Smooth muscle cell (in vitro differentiated cells): ENCODE results near the gene PGM2L1. TPM values are rescaled to one million over a fixed set of nuclear protein-coding genes. Genes with fewer than 3 reads are reported as not detected.
"Not testable (repeated sequence)": the region's sequence is repeated elsewhere in the genome, so short reads cannot be mapped to it uniquely, and the experiment has no call there.

Experiments used
- DNase-seq: peaks from one replicate; lab custom pipeline; 2025; ENCODE audit not compliant: unreplicated experiment; lab: John Stamatoyannopoulos, UW
- H2AFZ ChIP-seq: fragments of 200-600 bp; sonication (generic); 2 replicates; pipeline ENCODE4 v1.6.0; 2016; ENCODE audit warnings: antibody characterized with exemption, low read depth, mild to moderate bottlenecking
- H3F3A ChIP-seq: fragments of 200-600 bp; sonication (generic); 2 replicates; pipeline ENCODE4 v1.6.0; 2017; ENCODE audit warnings: antibody characterized with exemption, low read depth
- H3K27ac ChIP-seq: fragments of 200-600 bp; sonication (generic); 2 replicates; pipeline ENCODE4 v1.5.1; 2016; ENCODE audit warnings: low read depth, mild to moderate bottlenecking
- H3K27me3 ChIP-seq: fragments of 200-600 bp; sonication (generic); 2 replicates; pipeline ENCODE4 v1.6.1; 2016; ENCODE audit warnings: low read depth, mild to moderate bottlenecking
- H3K36me3 ChIP-seq: fragments of 200-600 bp; sonication (generic); 2 replicates; pipeline ENCODE4 v1.5.1; 2016; ENCODE audit warnings: low read depth
- H3K4me1 ChIP-seq: fragments of 200-600 bp; sonication (generic); 2 replicates; pipeline ENCODE4 v1.5.1; 2016; ENCODE audit warnings: low read depth
- H3K4me2 ChIP-seq: fragments of 200-600 bp; sonication (generic); 2 replicates; pipeline ENCODE4 v1.6.0; 2016; ENCODE audit warnings: mild to moderate bottlenecking
- H3K4me3 ChIP-seq: fragments of 200-600 bp; sonication (generic); 2 replicates; pipeline ENCODE4 v1.5.1; 2016; ENCODE audit warnings: mild to moderate bottlenecking
- H3K79me2 ChIP-seq: fragments of 200-600 bp; sonication (generic); 2 replicates; pipeline ENCODE4 v1.6.0; 2016; ENCODE audit warnings: low read depth, mild to moderate bottlenecking
- H3K9ac ChIP-seq: fragments of 200-600 bp; sonication (generic); 2 replicates; pipeline ENCODE4 v1.6.0; 2016; ENCODE audit warnings: low read depth
- H3K9me3 ChIP-seq: fragments of 200-600 bp; sonication (generic); replicated peaks from 2 replicates; pipeline ENCODE4 v1.5.1; 2016; ENCODE audit warnings: low read depth
- H4K20me1 ChIP-seq: fragments of 200-600 bp; sonication (generic); 2 replicates; pipeline ENCODE4 v1.6.0; 2016; ENCODE audit warnings: low read depth
- WGBS: methylation state at CpG from one replicate; pipeline ENCODE4 v1.1.7; 2016; ENCODE audit warnings: low lambda C conversion rate; 5-methylcytosine and 5-hydroxymethylcytosine counted together
- polyA plus RNA-seq: library from polyadenylated mRNA; unstranded; fragments of >200 nt; fragmentation: Nextera tagmentation; extraction: Ambion mirVana; gene quantifications from 2 replicates; pipeline ENCODE4 v1.2.1, GENCODE V29; 2016
- total RNA-seq: library from RNA; depleted of rRNA; stranded (reverse); fragments of >200 nt; gene quantifications from 2 replicates; pipeline ENCODE4 v1.2.3, GENCODE V29; 2014
- TF ChIP-seq, protein P1 (sequence below): fragments of 200-600 bp; sonication (generic); IDR thresholded peaks from 2 replicates; pipeline ENCODE4 v1.5.1; 2017; ENCODE audit warnings: borderline replicate concordance, mild to moderate bottlenecking, antibody characterized with exemption; ENCODE audit not compliant: insufficient read depth, poor library complexity, severe bottlenecking

PGM2L1 gene
- total and polyA plus RNA-seq, 2 experiments from 2014 or later = 6.7 to 17.5 TPM

DNA sequence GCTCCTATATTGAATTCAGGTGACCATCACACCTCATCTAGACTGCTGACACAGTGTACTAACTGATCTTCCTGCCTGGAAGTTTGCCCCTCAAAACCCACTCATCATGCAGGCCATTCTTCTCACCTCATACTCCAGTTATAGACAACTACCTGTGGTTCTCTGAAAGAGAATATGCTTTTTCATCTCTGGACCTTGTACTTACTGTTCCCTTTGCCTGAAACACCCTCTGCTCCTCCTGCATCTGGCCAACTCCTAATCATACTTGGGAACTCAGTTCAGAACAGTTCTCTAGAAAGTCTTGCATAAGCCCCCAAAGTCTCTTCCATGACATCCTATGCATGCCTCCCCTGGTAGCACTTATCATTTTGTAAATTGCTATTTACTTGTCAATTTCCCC is 58.6 kb downstream of the PGM2L1 start:
- Histone ChIP-seq H3K36me3 (peaks cover 26% of the 10 kb centered on the region), H3K27me3 (no peaks in the 10 kb centered on the region), H3K4me3 (no peak overlapping the region), H4K20me1 (no peaks in the 10 kb centered on the region), H3F3A (no peaks in the 10 kb centered on the region), H3K4me1 (no peaks in the 10 kb centered on the region), H2AFZ (no peak overlapping the region), H3K9ac (no peak overlapping the region), H3K79me2 (no peaks in the 10 kb centered on the region), H3K4me2 (no peak overlapping the region), H3K9me3 (no peaks in the 10 kb centered on the region), H3K27ac (no peak overlapping the region)
- TF ChIP-seq, protein P1, sequence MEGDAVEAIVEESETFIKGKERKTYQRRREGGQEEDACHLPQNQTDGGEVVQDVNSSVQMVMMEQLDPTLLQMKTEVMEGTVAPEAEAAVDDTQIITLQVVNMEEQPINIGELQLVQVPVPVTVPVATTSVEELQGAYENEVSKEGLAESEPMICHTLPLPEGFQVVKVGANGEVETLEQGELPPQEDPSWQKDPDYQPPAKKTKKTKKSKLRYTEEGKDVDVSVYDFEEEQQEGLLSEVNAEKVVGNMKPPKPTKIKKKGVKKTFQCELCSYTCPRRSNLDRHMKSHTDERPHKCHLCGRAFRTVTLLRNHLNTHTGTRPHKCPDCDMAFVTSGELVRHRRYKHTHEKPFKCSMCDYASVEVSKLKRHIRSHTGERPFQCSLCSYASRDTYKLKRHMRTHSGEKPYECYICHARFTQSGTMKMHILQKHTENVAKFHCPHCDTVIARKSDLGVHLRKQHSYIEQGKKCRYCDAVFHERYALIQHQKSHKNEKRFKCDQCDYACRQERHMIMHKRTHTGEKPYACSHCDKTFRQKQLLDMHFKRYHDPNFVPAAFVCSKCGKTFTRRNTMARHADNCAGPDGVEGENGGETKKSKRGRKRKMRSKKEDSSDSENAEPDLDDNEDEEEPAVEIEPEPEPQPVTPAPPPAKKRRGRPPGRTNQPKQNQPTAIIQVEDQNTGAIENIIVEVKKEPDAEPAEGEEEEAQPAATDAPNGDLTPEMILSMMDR = no peak
- DNase-seq = no peak

DNA sequence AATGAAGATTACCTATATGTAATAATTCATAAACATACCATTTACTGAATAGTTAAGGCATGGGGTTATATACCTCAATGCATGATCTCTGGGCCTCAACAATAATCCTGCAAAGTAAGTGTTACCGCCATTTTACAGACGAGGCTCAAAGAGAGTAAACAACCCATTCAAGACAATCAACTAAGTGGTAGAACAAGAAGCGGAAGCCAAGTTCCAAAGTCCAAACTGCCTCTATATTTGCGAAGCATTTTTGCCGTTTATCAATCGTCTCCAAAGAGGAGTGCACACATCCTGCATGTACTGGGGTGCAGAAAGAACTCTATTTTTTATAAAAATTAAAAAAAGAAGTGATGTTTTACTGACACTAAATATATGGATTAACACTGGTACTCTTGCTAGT is 59.3 kb downstream of the PGM2L1 start:
- no peak for DNase-seq
- Histone ChIP-seq H3K4me1 (no peaks in the 10 kb centered on the region), H3K9ac (no peak overlapping the region), H3K79me2 (no peaks in the 10 kb centered on the region), H4K20me1 (no peaks in the 10 kb centered on the region), H3K27ac (no peak overlapping the region), H2AFZ (no peak overlapping the region), H3F3A (no peaks in the 10 kb centered on the region), H3K4me2 (no peak overlapping the region), H3K4me3 (no peak overlapping the region), H3K9me3 (no peaks in the 10 kb centered on the region), H3K27me3 (no peaks in the 10 kb centered on the region), H3K36me3 (peaks cover 25% of the 10 kb centered on the region)
- WGBS = 93% methylated on average over 6 of the region's 6 CpGs
- TF ChIP-seq, protein P1 = no peak

GRCh38 chr11:74333193-74333592 is 65.0 kb downstream of the PGM2L1 start:
- no peak overlapping the region for H3K27ac ChIP-seq
- DNase-seq = no peak
- H3K79me2 ChIP-seq = no peaks in the 10 kb centered on the region
- H3K27me3 ChIP-seq = no peaks in the 10 kb centered on the region
- H4K20me1 ChIP-seq = no peaks in the 10 kb centered on the region
- H3K4me1 ChIP-seq = no peaks in the 10 kb centered on the region
- no peak overlapping the region for H3K4me2 ChIP-seq
- no peak overlapping the region for H3K9ac ChIP-seq
- no peak overlapping the region for H2AFZ ChIP-seq
- WGBS = 88% methylated on average over 1 of the region's 1 CpG
- no peak overlapping the region for H3K4me3 ChIP-seq
- peaks cover 15% of the 10 kb centered on the region for H3K36me3 ChIP-seq
- TF ChIP-seq, protein P1 = no peak
- H3K9me3 ChIP-seq = no peaks in the 10 kb centered on the region
- no peaks in the 10 kb centered on the region for H3F3A ChIP-seq

- 100% methylated on average over 1 of the region's 1 CpG for WGBS
- Histone ChIP-seq H4K20me1 (no peaks in the 10 kb centered on the region), H3K27me3 (no peaks in the 10 kb centered on the region), H3K4me3 (no peak overlapping the region), H3K36me3 (peaks cover 8% of the 10 kb centered on the region), H2AFZ (no peak overlapping the region), H3K79me2 (no peaks in the 10 kb centered on the region), H3K27ac (no peak overlapping the region), H3K4me1 (no peaks in the 10 kb centered on the region), H3K9ac (no peak overlapping the region), H3F3A (no peaks in the 10 kb centered on the region), H3K9me3 (no peaks in the 10 kb centered on the region), H3K4me2 (no peak overlapping the region)
- DNase-seq = no peak
- TF ChIP-seq, protein P1 = no peak
These were observed 65.9 kb downstream of the PGM2L1 start for GRCh38 chr11:74332291-74332690.

- H3K27me3 ChIP-seq, H3K79me2 ChIP-seq, H2AFZ ChIP-seq, H4K20me1 ChIP-seq, DNase-seq, H3F3A ChIP-seq, H3K4me3 ChIP-seq, H3K9me3 ChIP-seq, H3K36me3 ChIP-seq, H3K4me1 ChIP-seq, H3K9ac ChIP-seq: not testable (repeated sequence)
- 99% methylated on average over 6 of the region's 6 CpGs for WGBS
- Histone ChIP-seq H3K4me2 (peak overlapping the region; percentile 45), H3K27ac (peak overlapping the region; percentile 66)
These were observed 67.2 kb downstream of the PGM2L1 start for GRCh38 chr11:74331000-74331399.
